A673 (cell line): ENCODE results near the gene CDA. TPM values are rescaled to one million over a fixed set of nuclear protein-coding genes. Genes with fewer than 3 reads are reported as not detected.

Experiments
- Bru-seq: library from RNA; stranded (reverse); fragments of 400-500 nt; gene quantifications from one replicate; lab custom pipeline; 2021; lab: Mats Ljungman, UMichigan
- BruChase-seq, 2 experiments: library from RNA; stranded (reverse); fragments of 400-500 nt; gene quantifications; one replicate each; lab custom pipeline; 2021; lab: Mats Ljungman, UMichigan
- BruUV-seq: library from RNA; stranded (reverse); fragments of 400-500 nt; replicated peaks from 2 replicates; lab custom pipeline; 2021; lab: Mats Ljungman, UMichigan
- CTCF ChIA-PET: fragments of 300-600 bp; sonication (Branson Sonifier 250); formaldehyde crosslinking; loops from one replicate; lab custom pipeline; 2022; ENCODE audit warnings: antibody characterized with exemption; lab: Charles Lee
- POLR2A ChIA-PET: fragments of 300-600 bp; sonication (Branson Sonifier 250); formaldehyde crosslinking; loops from one replicate; lab custom pipeline; 2022; ENCODE audit warnings: antibody characterized with exemption; ENCODE audit not compliant: low non-redundant PET; lab: Charles Lee
- DNase-seq: peaks from one replicate; pipeline ENCODE4 v3.0.0-alpha.2; 2015; ENCODE audit warnings: low spot score
- H3K27ac ChIP-seq: fragments of 200-600 bp; sonication (generic); 2 replicates; pipeline ENCODE4 v1.5.1; 2016; ENCODE audit warnings: mixed run types, low read depth, mild to moderate bottlenecking, mixed read lengths, antibody characterized with exemption, low read length; ENCODE audit not compliant: poor library complexity, severe bottlenecking
- H3K27me3 ChIP-seq: fragments of 200-600 bp; sonication (generic); replicated peaks from 2 replicates; pipeline ENCODE4 v1.6.1; 2017; ENCODE audit warnings: mixed run types, low read depth, mild to moderate bottlenecking, mixed read lengths, antibody characterized with exemption, low read length; ENCODE audit not compliant: insufficient read depth, poor library complexity
- H3K36me3 ChIP-seq: fragments of 200-600 bp; sonication (generic); 2 replicates; pipeline ENCODE4 v1.6.1; 2016; ENCODE audit warnings: mixed run types, mild to moderate bottlenecking, mixed read lengths, antibody characterized with exemption, low read length; ENCODE audit not compliant: insufficient read depth, poor library complexity, severe bottlenecking
- H3K4me1 ChIP-seq: fragments of 200-600 bp; sonication (generic); 2 replicates; pipeline ENCODE4 v1.6.1; 2017; ENCODE audit warnings: mixed run types, mild to moderate bottlenecking, mixed read lengths, antibody characterized with exemption, low read length; ENCODE audit not compliant: insufficient read depth, poor library complexity, severe bottlenecking
- H3K4me3 ChIP-seq: fragments of 200-600 bp; sonication (generic); 2 replicates; pipeline ENCODE4 v1.5.1; 2016; ENCODE audit warnings: low read depth, mixed run types, mild to moderate bottlenecking, mixed read lengths, low read length; ENCODE audit not compliant: poor library complexity, severe bottlenecking
- H3K9me3 ChIP-seq: fragments of 200-600 bp; sonication (generic); 2 replicates; pipeline ENCODE4 v1.6.1; 2016; ENCODE audit warnings: mixed run types, low read depth, mild to moderate bottlenecking, mixed read lengths, antibody characterized with exemption, low read length; ENCODE audit not compliant: poor library complexity, severe bottlenecking
- CTCF ChIP-seq: fragments of 300-800, 200-600 bp; sonication (generic); conservative IDR thresholded peaks from 2 replicates; pipeline ENCODE4 v1.5.1; 2017; ENCODE audit warnings: low read depth, mild to moderate bottlenecking, antibody characterized with exemption, low read length, moderate library complexity, mixed read lengths
- EZH2 ChIP-seq: fragments of 200-600 bp; sonication (generic); IDR thresholded peaks from 2 replicates; pipeline ENCODE4 v1.6.1; 2017; ENCODE audit warnings: borderline replicate concordance, low read depth, mild to moderate bottlenecking, mixed read lengths, antibody characterized with exemption, low read length; ENCODE audit not compliant: poor library complexity, severe bottlenecking
- intact Hi-C: fragments of 100-400 bp; cut with micrococcal nuclease; formaldehyde crosslinking; loops from one replicate; pipeline ENCODE4 v1.10.0; 2022; ENCODE audit not compliant: unreplicated experiment
- long read RNA-seq: library from polyadenylated mRNA; stranded (forward); transcript quantifications from one replicate; pipeline ENCODE4 v2.0.0, GENCODE V29; 2022
- total RNA-seq: library from RNA; stranded (reverse); gene quantifications from 2 replicates; pipeline ENCODE4 v1.2.3, GENCODE V29; 2021

The CDA gene
- not detected in 2 replicates for total RNA-seq
- Bru-seq, nascent RNA = percentile 3 among the genes with signal in this experiment
- percentile 3 among the genes with signal in this experiment for BruChase-seq, experiment 1, labeled RNA remaining after a 2-hour chase
- BruChase-seq, experiment 2, labeled RNA remaining after a 6-hour chase = percentile 7 among the genes with signal in this experiment
- long read RNA-seq = 0 reads

- no TSS peak for BruUV-seq
- intact Hi-C loops = no loop called here
- no peaks in the 10 kb centered on the region for H3K27me3 ChIP-seq
- no peak for DNase-seq
- H3K36me3 ChIP-seq = no peaks in the 10 kb centered on the region
- TF ChIP-seq EZH2 (no peak), CTCF (no peak)
- no peaks in the 10 kb centered on the region for H3K9me3 ChIP-seq
- no peak within 1 kb of the TSS for H3K27ac ChIP-seq
- ChIA-PET CTCF (no interaction called here), POLR2A (no interaction called here)
- no peak within 1 kb of the TSS for H3K4me3 ChIP-seq
- peaks cover 21% of the 10 kb centered on the region for H3K4me1 ChIP-seq
These were observed at the start of gene CDA for GRCh38 chr1:20588634-20589225. Gene CDA, plus strand, starts transcription at chr1:20589097. Its CDS starts 33 bp downstream, at chr1:20589130.

GRCh38 chr1:20540281-20540680, 48.6 kb upstream of the CDA start:
- Histone ChIP-seq H3K27me3 (peaks cover 37% of the 10 kb centered on the region), H3K36me3 (no peaks in the 10 kb centered on the region), H3K9me3 (no peaks in the 10 kb centered on the region), H3K4me1 (no peaks in the 10 kb centered on the region), H3K27ac (no peak overlapping the region), H3K4me3 (no peak overlapping the region)
- DNase-seq = no peak
- ChIA-PET CTCF (interaction anchor here (0.6 kb wide), 1 partner anchor 783 kb away, joined by 4 read pairs; no protein-coding TSS in a partner anchor), POLR2A (no interaction called here)
- BruUV-seq = no TSS peak
- TF ChIP-seq EZH2 (no peak), CTCF (no peak)
- intact Hi-C loops = no loop called here

- Histone ChIP-seq H3K27me3 (peaks cover 60% of the 10 kb centered on the region), H3K27ac (no peak overlapping the region), H3K9me3 (no peaks in the 10 kb centered on the region), H3K4me3 (no peak overlapping the region), H3K4me1 (no peaks in the 10 kb centered on the region), H3K36me3 (no peaks in the 10 kb centered on the region)
- POLR2A ChIA-PET = no interaction called here
- BruUV-seq = no TSS peak
- no peak for DNase-seq
- no peak for TF ChIP-seq EZH2
- TF ChIP-seq CTCF = no peak
- CTCF ChIA-PET = no interaction called here
- intact Hi-C loops = no loop called here
These were observed 42.3 kb upstream of the CDA start for GRCh38 chr1:20546637-20547036.
